Brain microvascular endothelial cell (primary cell): ENCODE data around the gene MDFI.

Experiments used
- DNase-seq: peaks from one replicate; pipeline ENCODE4 v3.0.0-alpha.2; 2020
- H3K27ac ChIP-seq: fragments of 250-450 bp; sonication (Bioruptor Pico); 2 replicates; pipeline ENCODE4 v1.5.1; 2020; ENCODE audit warnings: mild to moderate bottlenecking, moderate library complexity
- H3K27me3 ChIP-seq: fragments of 250-450 bp; sonication (Bioruptor Pico); replicated peaks from 2 replicates; pipeline ENCODE4 v1.5.1; 2020; ENCODE audit warnings: mild to moderate bottlenecking
- H3K36me3 ChIP-seq: fragments of 250-450 bp; sonication (Bioruptor Pico); replicated peaks from 2 replicates; pipeline ENCODE4 v1.5.1; 2020; ENCODE audit warnings: mild to moderate bottlenecking
- H3K4me3 ChIP-seq: 2 replicates; pipeline ENCODE4 v1.5.1; 2011; ENCODE audit warnings: low read depth, mild to moderate bottlenecking, control low read depth, low read length, moderate library complexity
- in situ Hi-C: cut with HindIII; loops from 2 replicates; pipeline ENCODE4 v1.10.0; 2017; ENCODE audit warnings: low sequenced_read_pairs, low pct_ligation_motif_present
- TF ChIP-seq, protein P1 (sequence below): IDR thresholded peaks from 2 replicates; pipeline ENCODE4 v1.5.1; 2011; ENCODE audit warnings: low read depth, mild to moderate bottlenecking, moderate library complexity, low read length, control low read depth, inconsistent platforms; ENCODE audit errors: missing control alignments

MDFI gene

DNA sequence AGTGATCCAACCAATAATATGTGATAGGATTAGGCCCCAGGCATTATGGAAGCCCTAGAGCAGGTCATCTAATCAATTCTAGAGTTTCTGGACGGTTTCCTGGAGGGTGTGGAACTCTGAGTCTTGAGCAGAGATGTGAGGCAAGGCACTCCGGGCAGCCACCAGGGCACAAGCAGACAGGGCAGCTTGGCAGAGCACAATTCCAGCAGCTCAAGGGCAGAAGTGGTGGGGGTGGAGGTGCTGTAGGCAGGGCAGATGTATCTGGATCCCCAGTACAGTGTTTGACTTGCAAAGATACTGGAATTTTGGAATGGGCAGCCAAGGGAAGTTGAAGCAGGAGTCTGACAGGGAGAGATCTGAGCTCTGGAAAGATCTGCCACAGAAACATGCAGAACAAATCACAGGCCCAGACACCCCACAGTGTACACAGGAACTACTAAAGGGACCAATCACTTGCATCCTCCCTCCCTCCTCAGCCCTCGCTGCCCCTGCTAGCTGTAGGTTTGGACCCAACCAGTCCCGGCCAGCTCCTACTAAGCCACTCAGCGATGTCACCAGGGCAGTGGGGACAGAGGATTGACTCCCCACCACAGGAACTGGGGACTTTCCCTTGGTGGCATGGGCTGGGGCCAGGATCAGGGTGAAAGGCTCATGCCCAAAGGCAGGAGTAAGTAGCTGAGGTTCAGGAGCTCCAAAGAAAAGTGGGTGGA, 50.1 kb downstream of the MDFI start:
- Histone ChIP-seq H3K27me3 (no peaks in the 10 kb centered on the region), H3K4me3 (no peak overlapping the region), H3K36me3 (peaks cover 17% of the 10 kb centered on the region), H3K27ac (no peak overlapping the region)
- in situ Hi-C loops, result no loop called here
- TF ChIP-seq, protein P1, sequence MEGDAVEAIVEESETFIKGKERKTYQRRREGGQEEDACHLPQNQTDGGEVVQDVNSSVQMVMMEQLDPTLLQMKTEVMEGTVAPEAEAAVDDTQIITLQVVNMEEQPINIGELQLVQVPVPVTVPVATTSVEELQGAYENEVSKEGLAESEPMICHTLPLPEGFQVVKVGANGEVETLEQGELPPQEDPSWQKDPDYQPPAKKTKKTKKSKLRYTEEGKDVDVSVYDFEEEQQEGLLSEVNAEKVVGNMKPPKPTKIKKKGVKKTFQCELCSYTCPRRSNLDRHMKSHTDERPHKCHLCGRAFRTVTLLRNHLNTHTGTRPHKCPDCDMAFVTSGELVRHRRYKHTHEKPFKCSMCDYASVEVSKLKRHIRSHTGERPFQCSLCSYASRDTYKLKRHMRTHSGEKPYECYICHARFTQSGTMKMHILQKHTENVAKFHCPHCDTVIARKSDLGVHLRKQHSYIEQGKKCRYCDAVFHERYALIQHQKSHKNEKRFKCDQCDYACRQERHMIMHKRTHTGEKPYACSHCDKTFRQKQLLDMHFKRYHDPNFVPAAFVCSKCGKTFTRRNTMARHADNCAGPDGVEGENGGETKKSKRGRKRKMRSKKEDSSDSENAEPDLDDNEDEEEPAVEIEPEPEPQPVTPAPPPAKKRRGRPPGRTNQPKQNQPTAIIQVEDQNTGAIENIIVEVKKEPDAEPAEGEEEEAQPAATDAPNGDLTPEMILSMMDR, result no peak
- DNase-seq, result no peak

DNA sequence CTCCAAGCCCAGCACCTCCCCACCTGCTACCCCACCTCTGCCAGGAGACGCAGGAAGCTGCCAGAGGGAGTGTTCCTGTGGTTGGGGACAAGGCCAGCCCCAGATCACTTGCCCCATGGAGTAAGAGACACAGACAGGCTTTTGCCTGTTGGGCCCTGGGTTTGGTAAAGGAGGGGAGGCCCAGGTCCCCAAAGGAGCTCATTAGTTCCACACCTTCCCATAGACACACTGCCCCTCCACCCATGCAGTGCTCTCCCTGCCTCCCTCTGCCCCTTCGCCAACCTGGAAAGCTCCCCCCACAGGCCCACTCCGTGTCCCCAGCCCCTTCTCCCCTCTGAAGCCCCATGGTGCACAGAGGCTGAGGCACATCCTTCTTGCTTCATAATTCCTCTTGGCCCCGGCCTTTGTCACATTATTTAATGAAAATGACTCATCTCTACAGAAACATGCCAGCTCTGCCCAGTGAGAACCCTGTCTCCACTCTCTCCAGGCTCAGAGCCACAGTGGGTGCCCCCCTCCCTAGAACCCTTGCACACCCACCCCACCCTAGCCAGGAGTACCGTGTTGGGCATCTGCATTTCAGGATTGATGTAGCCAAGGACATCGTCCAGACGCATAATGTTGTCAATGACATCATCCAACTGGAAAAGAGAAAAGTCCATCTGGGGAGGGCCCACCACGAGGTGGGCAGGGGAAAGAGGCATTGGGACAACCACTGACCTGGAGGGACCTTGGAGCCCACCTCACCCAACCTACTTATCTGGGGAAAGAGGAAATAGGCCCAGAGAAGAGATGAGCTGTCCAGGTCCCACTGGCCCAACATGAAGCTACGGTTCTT, 51.1 kb downstream of the MDFI start:
- in situ Hi-C loops, result no loop called here
- Histone ChIP-seq H3K4me3 (no peak overlapping the region), H3K27me3 (no peaks in the 10 kb centered on the region), H3K27ac (no peak overlapping the region), H3K36me3 (peaks cover 12% of the 10 kb centered on the region)
- TF ChIP-seq, protein P1, result no peak
- DNase-seq, result no peak

DNA sequence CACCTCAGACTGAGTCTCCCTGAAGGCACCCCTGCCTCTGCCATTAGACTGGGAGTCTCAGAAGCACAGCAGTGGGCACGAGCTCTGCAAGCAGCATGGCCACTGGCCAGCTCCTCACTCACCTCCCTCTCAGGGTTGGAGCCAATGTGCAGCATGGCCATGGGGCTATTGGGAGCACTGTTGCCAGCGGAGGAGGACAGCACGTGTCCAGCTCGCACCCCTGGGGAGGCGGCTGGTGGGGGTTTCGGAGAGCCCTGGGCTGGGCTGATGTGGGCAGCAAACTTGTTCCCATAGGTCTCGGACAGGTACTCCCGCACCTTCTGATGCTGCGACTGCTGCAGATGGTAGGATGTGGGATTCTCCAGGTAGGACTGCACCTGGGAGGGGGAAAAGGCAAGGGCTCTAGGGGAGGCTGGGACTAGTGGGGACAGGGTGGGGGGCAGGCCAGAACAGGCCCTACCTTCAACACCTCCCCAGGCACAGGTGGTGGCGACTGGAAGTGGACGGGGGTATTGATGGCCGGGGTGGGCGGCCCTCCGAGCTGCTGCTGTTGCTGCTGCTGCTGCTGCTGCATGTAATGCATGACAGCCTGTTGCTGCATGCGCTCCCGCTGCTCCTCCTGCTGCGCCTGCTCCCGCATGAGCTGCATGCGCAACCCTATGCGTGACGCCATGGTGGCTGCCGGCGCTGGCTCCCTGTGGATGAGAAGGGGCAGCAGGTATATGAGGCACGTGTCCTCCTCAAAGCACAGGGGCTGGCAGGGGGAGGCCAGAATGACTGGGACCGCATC, 52.5 kb downstream of the MDFI start:
- in situ Hi-C loops, result no loop called here
- H3K27me3 ChIP-seq, result no peaks in the 10 kb centered on the region
- DNase-seq, result no peak
- TF ChIP-seq, protein P1, result no peak
- H3K4me3 ChIP-seq, result no peak overlapping the region
- H3K36me3 ChIP-seq, result peaks cover 7% of the 10 kb centered on the region
- no peak overlapping the region for H3K27ac ChIP-seq

DNA sequence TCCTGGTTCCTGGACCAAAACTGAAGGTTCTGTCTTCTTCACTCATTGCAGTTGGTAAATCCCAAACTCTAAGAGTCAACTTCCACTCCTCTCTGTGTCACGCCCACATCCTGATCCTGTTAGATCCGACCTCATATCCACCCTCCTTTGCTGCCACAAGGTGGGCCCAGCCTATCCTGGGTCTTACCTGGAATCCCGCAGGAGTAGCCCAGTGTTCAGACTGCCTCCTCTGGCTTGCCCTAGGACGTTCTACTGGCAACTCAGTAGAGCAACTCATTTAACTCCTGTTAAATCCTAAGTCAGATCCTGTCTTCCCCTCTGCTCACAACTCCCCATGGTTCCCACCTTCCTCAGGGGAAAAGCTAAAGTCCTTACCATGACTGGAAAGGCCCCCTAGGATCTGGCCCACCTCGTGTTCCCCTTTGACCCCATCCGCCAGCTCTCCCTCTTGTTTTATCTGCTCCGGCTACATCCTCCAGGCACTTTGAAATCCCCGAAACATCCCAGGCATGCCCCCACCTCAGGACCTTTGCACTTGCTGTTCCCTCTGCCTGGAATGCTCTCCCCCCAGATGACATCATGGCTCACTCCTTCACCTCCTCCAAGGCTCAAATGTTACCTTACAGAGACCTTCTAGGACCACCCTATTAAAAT, 53.3 kb downstream of the MDFI start:
- DNase-seq, result no peak
- H3K4me3 ChIP-seq, result no peak overlapping the region
- TF ChIP-seq, protein P1, result no peak
- H3K27ac ChIP-seq, result no peak overlapping the region
- no peaks in the 10 kb centered on the region for H3K27me3 ChIP-seq
- in situ Hi-C loops, result no loop called here
- H3K36me3 ChIP-seq, result peaks cover 3% of the 10 kb centered on the region

DNA sequence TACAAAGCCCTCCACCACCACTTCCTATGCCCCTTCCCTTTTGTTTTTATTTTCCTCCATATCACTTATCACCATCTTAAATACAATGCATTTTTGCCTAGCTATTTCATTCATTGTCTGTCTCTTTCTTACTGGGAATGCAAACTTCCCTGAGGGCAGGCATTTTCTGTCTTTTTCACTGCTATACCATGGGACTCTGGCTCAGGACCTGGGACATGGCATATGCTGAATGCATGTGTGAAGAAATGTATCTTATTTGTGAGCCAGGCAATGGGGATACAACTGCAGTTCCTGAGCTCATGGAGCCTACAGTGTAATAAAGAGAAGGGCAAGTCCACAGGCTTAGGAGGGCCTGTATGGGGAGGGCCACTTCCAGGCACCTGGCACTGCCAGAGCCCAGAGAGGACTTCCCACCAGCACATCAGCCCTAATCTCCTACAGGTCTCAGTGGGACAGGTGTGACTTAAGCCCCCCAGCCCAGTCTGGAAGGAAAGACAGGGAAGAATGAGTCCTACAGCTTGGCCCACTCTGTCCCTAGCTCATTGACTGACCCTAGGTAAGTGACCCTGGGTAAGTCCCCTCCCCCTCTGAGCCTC, 53.9 kb downstream of the MDFI start:
- in situ Hi-C loops, result no loop called here
- TF ChIP-seq, protein P1, result no peak
- Histone ChIP-seq H3K4me3 (no peak overlapping the region), H3K36me3 (peaks cover 3% of the 10 kb centered on the region), H3K27me3 (no peaks in the 10 kb centered on the region), H3K27ac (no peak overlapping the region)
- no peak for DNase-seq
